ENCODE results near the gene SKI. TPM values are rescaled to one million over a fixed set of nuclear protein-coding genes. Genes with fewer than 3 reads are reported as not detected.

SKI gene
- total and polyA plus RNA-seq, 2 of the 8 experiments (the other 6 are each of a cell fraction or from before 2014, with no cell fraction given): 8.3 to 87.6 TPM

DNA sequence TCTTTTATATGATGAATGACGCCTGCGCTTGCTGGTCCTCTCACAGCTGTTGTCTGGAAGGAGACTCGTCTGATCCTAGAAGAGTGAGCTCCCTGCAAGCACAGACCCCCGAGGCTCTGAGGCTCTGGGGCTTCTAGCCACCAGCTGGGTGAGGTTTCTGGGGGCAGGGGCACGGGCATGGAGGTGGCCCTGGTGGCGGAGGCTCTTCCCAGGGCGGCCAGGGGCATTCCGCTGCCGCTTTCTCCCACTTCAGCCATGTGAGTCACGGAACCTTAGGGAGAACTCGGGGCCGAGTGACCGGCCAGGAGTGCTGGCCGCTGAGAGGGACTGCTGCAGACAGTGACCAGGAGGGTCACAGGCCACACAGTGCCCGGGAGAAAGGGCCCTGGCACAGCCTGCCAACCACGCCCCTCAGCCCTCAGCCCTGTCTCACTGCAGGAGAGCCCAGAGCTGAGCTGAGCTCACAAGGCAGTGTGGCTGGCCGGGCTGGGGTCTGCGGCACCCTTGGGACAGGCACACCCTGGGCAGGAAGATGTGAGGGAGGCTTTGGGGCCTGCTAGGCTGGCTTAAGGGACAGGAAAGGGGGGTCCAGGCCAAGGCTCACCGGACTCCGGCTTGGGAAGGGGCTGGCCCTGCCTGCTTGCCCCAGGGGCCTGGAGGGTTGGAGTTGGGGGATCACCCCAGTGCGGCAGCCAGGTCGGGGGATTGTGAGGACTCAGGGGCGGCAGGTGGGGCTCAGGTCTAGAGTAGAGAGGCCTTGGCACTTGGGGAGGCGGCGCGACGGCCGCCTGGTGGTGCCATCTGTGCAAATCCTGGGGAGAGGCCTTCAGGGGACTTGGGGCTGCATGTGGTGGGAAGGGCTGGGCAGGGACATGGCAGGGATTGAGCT, 127.5 kb downstream of the SKI start:
- Histone ChIP-seq H3K14ac (ENCODE audit: insufficient read length) (no peak overlapping the region), H4K5ac (ENCODE audit: insufficient read length, low read depth, low read length) (no peak overlapping the region), H3K9me3 (ENCODE audit: insufficient read depth in 2 of 2, low read depth in 1 of 2, low read length in 1 of 2) (no peaks in the 10 kb centered on the region), H4K20me1 (replicated peaks in 1 of 2; ENCODE audit: control insufficient read depth in 1 of 2, insufficient read depth in 2 of 2, low read length in 2 of 2) (no peaks in the 10 kb centered on the region), H2BK12ac (ENCODE audit: low read depth, low read length) (no peak overlapping the region), H2BK20ac (ENCODE audit: low read length) (no peak overlapping the region), H3K79me2 (ENCODE audit: control insufficient read depth in 1 of 2, insufficient read depth in 2 of 2, low read length in 2 of 2) (no peaks in the 10 kb centered on the region), H3K27me3 (replicated peaks in 1 of 4; ENCODE audit: control insufficient read depth in 3 of 4, extremely low read depth in 1 of 4, insufficient read depth in 3 of 4, low read length in 3 of 4) (no peaks in the 10 kb centered on the region), H3K9ac (replicated peaks in 1 of 4; ENCODE audit: extremely low read depth in 1 of 4, low read depth in 3 of 4, low read length in 3 of 4) (0 out of 7 replicates have a peak overlapping the region, but pooled peaks of 1 of the 4 experiments have one; percentile 22), H3K4ac (replicated peaks; ENCODE audit: insufficient read length, low read depth, low read length) (no peak overlapping the region), H3K18ac (ENCODE audit: extremely low read depth, low read length) (no peak overlapping the region), H3K4me1 (replicated peaks in 1 of 4; ENCODE audit: control insufficient read depth in 3 of 4, insufficient read depth in 4 of 4, low read length in 3 of 4) (no peaks in the 10 kb centered on the region; a peak in 1 of 7 replicates), H2AFZ (ENCODE audit: low read length) (no peak overlapping the region), H2AK5ac (ENCODE audit: low read depth, low read length) (no peak overlapping the region), H3K56ac (replicated peaks; ENCODE audit: insufficient read length, low read depth, low read length) (no peak overlapping the region), H2BK15ac (ENCODE audit: low read length) (no peak overlapping the region), H3K36me3 (ENCODE audit: control insufficient read depth in 2 of 4, insufficient read depth in 4 of 4, low read length in 3 of 4) (no peaks in the 10 kb centered on the region), H3K23ac (ENCODE audit: insufficient read length) (no peak overlapping the region), H3K27ac (ENCODE audit: low read depth, low read length) (no peak overlapping the region), H2BK5ac (ENCODE audit: low read depth, low read length) (no peak overlapping the region), H2BK120ac (replicated peaks; ENCODE audit: low read depth, low read length) (no peak overlapping the region), H3K4me2 (ENCODE audit: insufficient read depth in 1 of 2, low read depth in 2 of 2, low read length in 2 of 2) (no peak overlapping the region), H3K23me2 (ENCODE audit: low read depth, low read length) (no peaks in the 10 kb centered on the region), H4K8ac (ENCODE audit: extremely low read depth, insufficient read depth, low read length) (peak overlapping the region; percentile 2), H3K79me1 (ENCODE audit: low read depth, low read length) (no peaks in the 10 kb centered on the region), H3K4me3 (ENCODE audit: extremely low read depth in 1 of 4, insufficient read depth in 2 of 4, low read depth in 3 of 4, low read length in 4 of 4) (no peak overlapping the region), H4K91ac (replicated peaks; ENCODE audit: insufficient read length, low read length) (no peak overlapping the region)
- no peak for FAIRE-seq
- WGBS, 2 experiments (ENCODE audit: extremely low coverage in 1 of 2, insufficient coverage in 1 of 2, insufficient read length in 1 of 2, insufficient replicate concordance in 2 of 2, low coverage in 1 of 2, low lambda C conversion rate in 2 of 2, missing lambda C conversion rate in 1 of 2): 90% methylated on average over 16 of the region's 28 CpGs; no CpG with 5 or more reads in 1 of the 2 experiments
- DNase-seq (ENCODE audit: low read depth in 1 of 2, low spot score in 2 of 2): no peak
- CTCF ChIA-PET (ENCODE audit: partially characterized antibody): interaction anchor here (1.0 kb wide), 1 partner anchor 1110 kb away, joined by 3 read pairs; no protein-coding TSS in a partner anchor
- POLR2A ChIA-PET (ENCODE audit: partially characterized antibody): interaction anchor here (0.8 kb wide), 1 partner anchor 23 kb away, joined by 3 read pairs; no protein-coding TSS in a partner anchor
- TF ChIP-seq EP300 (IDR thresholded peaks at IDR 0.05; ENCODE audit: borderline replicate concordance in 1 of 2, low read depth in 2 of 2, low read length in 2 of 2): no peak
- TF ChIP-seq, protein P1, sequence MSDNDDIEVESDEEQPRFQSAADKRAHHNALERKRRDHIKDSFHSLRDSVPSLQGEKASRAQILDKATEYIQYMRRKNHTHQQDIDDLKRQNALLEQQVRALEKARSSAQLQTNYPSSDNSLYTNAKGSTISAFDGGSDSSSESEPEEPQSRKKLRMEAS (IDR thresholded peaks at IDR 0.05): no peak
- TF ChIP-seq, protein P2, sequence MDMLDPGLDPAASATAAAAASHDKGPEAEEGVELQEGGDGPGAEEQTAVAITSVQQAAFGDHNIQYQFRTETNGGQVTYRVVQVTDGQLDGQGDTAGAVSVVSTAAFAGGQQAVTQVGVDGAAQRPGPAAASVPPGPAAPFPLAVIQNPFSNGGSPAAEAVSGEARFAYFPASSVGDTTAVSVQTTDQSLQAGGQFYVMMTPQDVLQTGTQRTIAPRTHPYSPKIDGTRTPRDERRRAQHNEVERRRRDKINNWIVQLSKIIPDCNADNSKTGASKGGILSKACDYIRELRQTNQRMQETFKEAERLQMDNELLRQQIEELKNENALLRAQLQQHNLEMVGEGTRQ (IDR thresholded peaks at IDR 0.05; ENCODE audit: low read length): no peak
- no peak for TF ChIP-seq SIRT6 (IDR thresholded peaks at IDR 0.05; ENCODE audit: low read length)
- TF ChIP-seq EGR1 (IDR thresholded peaks at IDR 0.05; ENCODE audit: borderline replicate concordance, low read depth, low read length): no peak
- TF ChIP-seq FOSL1 (IDR thresholded peaks at IDR 0.05; ENCODE audit: insufficient read depth, low read depth, low read length): no peak
- TF ChIP-seq SIN3A (conservative IDR thresholded peaks at IDR 0.05 in 1 of 2, IDR thresholded peaks at IDR 0.05 in 1 of 2; ENCODE audit: low read depth in 1 of 2, low read length in 2 of 2): no peak
- no peak for TF ChIP-seq PHF8 (conservative IDR thresholded peaks at IDR 0.05; ENCODE audit: low read depth, low read length)
- no peak for TF ChIP-seq RXRA (IDR thresholded peaks at IDR 0.05; ENCODE audit: insufficient read depth, low read depth, low read length)
- TF ChIP-seq SIX5 (IDR thresholded peaks at IDR 0.05; ENCODE audit: low read depth, low read length): no peak

Measured in H1 (cell line).